HG02981 (cell line): ENCODE results near the gene EZR.
A peak's percentile ranks its signal among the peaks of the same experiment; 100 is the strongest.

Experiments used
- ATAC-seq: cut with Tn5 transposase; IDR thresholded peaks from one replicate; pipeline ENCODE4 v1.9.1; 2021; ENCODE audit warnings: mild to moderate bottlenecking, moderate library complexity; ENCODE audit not compliant: unreplicated experiment

The EZR gene

DNA sequence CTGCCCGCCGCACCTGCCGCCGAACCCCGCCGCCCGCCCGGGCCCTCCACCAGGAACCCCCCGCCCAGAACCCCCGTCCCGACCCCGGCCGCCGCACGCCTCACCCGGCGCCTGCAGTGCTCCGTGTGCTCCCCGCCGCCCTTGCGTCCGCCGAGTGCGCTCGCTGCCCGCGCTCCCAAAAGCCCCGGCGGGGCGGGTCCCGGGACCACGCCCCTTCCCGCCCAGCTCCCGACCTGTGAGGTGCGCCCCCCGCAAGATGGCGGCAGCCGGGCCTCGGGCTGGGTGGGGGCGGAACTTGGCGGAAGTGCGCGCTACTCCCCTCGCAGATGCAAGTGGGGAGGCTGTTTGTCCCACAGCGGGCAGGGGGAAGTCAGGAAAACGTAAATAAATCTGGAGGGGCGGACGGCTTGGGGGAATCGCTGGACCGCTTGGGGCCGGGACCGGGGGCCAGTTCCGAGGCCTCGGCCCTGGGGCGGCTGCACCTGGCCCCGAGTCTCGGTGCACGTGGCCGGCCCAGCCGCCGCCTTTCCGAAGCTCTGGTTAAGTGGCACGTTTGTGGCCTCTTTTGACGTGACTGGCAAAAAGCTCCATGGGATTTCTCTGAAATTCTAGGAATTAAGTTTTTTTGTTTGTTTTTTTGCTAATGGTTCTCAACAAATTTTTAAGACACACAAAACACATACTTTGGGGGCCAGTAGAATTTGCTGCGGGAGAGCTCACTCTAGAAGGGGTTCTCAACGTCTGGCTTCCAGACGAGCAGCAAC is at the start of gene EZR:
Gene EZR, minus strand, starts transcription at position 156 of the 764 bp plus-strand sequence. CDS start 1,275 bp downstream, outside the sequence.
- peak; percentile 51 for ATAC-seq

DNA sequence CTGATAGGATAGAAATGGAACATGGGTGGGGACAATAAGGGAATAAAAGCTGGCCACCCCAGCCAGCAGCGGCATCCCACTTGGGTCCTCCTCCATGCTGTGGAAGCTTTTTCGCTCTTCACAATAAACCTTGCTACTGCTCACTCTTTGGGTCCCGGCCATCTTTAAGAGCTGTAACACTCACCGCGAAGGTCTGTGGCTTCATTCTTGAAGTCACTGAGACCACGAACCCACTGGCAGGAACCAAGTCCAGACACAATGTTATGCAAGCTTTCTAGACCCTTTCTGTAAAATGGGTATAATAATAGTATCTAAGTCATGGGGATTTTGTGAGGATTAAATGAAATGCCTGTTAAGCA is 48.9 kb upstream of the EZR start:
- no peak for ATAC-seq

DNA sequence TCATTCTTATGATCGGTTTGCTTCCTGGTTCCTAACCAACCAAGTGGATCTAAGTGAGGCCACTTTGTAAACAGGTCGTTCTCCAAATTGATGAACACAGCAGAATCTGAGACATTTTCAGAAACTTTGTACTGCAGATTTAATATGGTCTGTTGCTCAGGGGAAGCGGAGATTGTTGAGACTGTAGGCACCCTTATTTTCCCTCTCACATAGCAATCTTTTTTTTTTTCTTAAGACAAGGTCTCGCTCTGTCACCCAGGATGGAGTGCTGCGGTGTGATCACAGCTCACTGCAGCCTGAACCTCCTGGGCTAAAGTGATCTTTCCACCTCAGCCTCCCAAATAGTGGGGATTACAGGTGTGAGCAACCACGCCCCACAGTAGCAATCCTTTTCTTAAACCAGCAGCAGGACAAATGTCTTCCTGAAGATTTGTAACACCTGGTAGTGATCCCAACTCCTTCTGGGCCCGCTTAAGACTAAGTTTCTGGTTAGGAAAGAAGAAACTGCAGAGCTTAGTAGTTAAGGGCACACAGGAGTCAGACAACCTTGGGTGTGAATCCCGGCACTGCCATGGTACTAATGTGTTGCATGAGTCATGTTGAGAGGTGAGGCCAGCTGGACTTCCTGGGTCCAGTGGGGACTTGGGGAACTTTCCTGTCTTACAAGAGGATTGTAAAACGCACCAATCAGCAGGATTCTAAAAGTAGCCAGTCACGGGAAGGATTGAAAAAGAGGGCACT is 48.4 kb upstream of the EZR start:
- no peak for ATAC-seq

GRCh38 chr6:158865769-158866168 is 46.6 kb upstream of the EZR start:
- ATAC-seq, result no peak

DNA sequence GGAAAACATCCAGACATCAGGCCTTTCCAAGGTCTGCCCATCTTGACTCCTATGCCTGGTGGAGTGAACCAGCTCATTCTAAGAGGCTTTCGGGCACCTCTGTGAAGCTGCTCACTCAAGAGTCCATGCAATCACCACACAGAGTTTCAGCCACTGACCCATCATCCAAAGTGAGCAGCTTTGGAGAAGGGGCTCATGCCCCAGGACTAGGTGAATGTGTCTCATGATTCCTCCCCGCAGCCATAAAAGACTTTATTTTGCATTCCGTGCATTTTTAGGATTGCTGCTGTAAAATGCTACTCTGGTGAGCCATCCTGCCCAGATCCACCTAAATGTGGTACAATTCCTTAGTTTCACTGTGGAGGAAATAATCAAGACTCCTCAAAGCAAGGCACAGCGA is 44.5 kb upstream of the EZR start:
- no peak for ATAC-seq

DNA sequence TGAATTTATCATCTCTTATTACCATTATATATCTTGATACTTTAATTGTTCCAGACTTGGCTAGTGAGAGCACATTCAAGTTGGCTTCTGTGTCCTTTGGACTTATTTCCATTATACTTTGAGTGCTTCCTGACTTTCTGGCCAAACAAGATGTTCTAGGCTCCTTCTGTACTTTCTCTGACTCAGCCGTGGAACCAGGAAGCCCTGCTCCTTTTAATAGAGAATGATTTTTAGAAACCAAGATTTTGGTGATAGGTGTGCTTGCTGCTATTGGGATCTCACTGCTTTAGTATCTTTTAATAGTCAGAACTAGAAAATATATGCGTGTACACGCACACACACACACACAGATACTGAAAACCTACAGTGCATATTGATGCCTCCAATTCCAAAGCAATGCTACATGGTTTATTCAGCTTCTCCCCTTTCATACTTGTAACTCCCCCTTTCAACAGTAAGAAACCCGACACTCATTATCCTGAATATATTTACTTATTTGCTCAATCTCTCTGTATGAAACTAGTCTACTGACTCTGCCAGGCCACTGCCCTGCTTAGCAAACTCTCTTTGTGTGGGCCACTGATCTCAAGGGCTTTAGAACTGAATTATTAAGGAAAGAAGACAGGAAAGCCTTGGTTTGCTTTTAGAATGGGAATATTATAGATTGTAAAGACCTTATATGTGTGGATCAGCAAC is 42.7 kb upstream of the EZR start:
- ATAC-seq, result no peak

GRCh38 chr6:158860279-158860865 is 41.2 kb upstream of the EZR start:
- ATAC-seq, result no peak

DNA sequence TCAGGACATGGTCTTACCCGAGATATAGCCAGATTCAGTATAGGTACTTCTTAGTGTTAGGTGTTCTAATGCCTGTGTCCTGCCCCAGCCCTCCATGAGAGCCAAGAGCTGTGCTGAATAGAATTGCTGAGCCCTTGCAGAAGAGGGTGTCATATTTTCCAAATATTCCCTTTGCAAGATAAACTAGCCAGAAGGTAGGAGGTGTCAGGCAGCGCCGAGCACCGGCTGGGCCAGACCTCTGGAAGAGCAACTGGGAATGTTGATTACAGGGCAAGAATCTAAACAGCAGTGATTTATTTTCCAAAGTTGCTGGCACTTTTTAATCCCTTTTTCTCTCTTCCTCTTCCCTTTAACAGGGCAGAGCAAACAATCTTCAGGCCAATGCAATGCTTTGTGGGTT is 37.1 kb upstream of the EZR start:
- ATAC-seq, result no peak

- no peak for ATAC-seq
Observed at GRCh38 chr6:158854214-158855101, 35.3 kb upstream of the EZR start.

DNA sequence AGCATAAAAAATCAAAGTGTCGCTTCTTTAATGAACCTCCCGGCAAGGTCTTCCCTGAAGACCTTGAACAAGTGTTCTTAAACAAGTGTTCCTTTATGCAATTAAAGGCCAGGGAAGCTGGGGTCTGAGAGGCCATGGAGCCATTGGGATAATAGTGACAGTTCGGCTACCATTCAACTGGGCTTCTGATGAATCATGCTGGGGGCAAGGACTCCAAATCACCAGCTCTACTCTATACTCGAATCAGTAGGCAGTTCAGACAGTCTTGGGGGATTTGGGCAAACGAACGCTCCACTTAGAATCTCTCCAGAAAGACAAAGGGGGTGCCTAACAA is 34.7 kb upstream of the EZR start:
- ATAC-seq, result no peak

DNA sequence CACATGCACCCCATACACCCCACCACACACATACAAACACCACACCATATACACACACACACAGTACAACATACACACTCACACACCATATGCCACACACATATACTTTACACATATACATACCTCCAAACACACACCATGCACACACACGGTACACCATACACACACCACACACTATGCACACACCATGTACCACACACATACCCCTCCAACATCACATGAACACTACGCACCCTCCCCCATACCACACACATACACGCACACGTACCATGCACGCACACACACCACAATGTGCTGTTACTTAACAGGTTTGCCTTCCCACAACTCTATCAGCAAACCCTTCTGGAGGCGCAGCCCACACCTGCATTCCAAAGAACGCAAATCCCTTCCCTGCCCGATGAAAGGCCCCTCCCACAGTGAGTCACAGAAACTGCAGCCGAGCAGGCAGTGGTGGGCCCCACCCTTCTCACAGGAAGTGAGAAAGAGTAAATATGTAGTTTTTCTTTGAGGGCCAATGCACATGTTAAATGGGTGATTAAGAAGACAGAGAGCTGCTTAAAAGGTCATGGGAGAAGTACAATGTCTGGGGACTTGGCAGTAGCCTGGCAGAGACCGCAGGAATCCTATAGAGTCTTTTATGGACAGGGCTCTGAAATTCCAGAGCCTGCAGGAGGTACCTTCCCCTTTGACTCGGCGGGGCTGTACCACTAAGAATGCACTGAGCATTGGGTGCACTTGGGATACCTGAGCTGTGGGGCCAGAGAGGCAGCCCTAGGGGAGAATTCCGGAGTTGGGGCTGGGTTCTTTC is 34.1 kb upstream of the EZR start:
- peak; percentile 77 for ATAC-seq

- ATAC-seq, result no peak
Observed at GRCh38 chr6:158852312-158853071, 33.3 kb upstream of the EZR start.

- ATAC-seq, result no peak
Observed at GRCh38 chr6:158850807-158851115, 31.6 kb upstream of the EZR start.

DNA sequence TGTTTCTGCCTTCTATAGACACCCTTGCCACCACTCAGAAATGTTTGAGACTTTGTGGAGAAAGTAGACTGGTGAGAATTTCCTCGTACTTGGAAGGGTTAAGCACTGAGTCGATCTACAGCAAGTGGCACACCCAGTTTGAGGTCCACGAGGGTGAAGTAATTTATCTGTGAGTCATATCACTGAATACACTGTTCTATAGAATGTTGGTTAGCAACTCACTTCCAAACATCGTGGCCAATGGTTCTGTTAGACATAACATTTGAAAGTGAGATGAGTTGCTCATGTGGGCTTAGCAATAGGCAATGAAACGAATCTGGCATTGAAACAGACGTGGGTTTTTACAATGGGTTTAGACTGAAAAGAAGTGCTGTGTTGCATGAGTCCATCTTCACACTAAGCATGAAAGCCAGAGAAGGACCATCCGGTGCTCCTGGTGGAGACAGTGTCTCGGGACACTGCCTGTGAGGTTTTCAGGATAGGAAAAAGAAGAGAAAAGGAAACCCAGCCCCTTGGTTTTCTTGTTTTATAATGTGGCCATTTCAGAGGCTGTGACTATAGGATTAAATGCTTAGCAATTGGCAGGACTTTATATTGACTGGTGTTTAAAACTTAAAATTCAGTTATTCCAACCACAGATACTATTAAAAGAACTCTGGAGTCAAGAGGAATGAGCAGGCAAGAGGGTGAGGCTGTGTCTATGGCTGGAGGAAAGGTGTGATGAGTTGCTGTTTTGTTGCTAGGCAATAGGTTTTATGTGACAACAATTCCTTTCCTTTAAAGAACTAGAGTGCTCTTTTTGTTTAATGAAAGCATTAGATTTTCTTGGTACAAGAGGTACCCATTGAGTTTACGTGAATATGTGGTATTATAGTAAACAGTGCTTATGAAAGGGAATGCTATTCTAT is 31.0 kb upstream of the EZR start:
- ATAC-seq, result no peak

DNA sequence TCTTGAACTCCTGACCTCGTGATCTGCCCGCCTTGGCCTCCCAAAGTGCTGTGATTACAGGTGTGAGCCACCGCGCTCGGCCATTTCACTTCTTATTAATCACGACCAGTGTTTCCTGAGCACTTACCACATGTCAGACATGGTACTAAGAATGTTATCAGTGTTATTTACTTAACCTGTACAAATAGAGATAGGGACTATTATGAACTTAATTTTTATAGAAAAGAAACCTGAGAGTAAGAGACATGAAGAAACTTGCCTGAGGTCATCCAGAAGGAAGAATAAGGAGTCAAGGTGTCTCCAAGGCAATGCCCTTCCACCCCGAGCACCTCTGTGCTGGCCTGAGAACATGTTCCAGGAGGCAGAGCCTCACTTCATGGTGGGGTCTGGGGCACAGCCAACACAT is 29.3 kb upstream of the EZR start:
- no peak for ATAC-seq

GRCh38 chr6:158847786-158848185 is 28.6 kb upstream of the EZR start:
- ATAC-seq, result no peak

DNA sequence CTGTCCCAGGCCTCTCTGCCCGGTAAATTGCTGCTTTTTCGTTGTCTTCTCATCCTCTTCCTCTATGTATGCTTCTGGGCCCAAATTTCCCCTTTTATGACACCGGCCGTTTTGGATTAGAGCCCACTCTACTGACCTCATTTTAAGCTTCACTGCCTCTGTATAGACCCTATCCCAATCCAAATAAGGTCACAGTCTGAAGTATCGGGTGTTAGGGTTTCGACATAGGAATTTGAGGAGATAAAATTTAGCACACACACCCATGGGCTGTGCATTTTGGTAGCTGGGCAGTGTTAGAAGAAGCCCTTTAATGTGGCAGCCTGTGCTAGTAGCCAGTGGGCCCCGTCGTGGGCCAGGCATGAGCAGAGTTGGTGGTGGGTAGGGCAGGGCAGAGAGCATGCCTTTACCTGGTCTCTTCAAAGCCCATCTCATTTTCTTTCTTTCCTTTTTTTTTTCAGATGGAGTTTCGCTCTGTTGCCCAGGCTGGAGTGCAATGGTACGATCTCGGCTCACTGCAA is 27.9 kb upstream of the EZR start:
- no peak for ATAC-seq
